Muscle of leg (tissue), 16 donors: Measurements from ENCODE around the gene HIBADH. TPM values are rescaled to one million over a fixed set of nuclear protein-coding genes. Genes with fewer than 3 reads are reported as not detected.

Experiments
- DNase-seq: peaks from one replicate; pipeline ENCODE4 v3.0.0; 2013
- H3K27ac ChIP-seq: one replicate; pipeline ENCODE4 v1.5.1; 2013; ENCODE audit warnings: mild to moderate bottlenecking, low read length, control low read depth
- H3K27me3 ChIP-seq: one replicate; pipeline ENCODE4 v1.6.1; 2013; ENCODE audit warnings: low read length; ENCODE audit not compliant: control insufficient read depth, insufficient read depth
- H3K36me3 ChIP-seq: one replicate; pipeline ENCODE4 v1.6.1; 2013; ENCODE audit warnings: low read length; ENCODE audit not compliant: control insufficient read depth, insufficient read depth
- H3K4me1 ChIP-seq: one replicate; pipeline ENCODE4 v1.6.1; 2013; ENCODE audit warnings: low read length; ENCODE audit not compliant: control insufficient read depth, insufficient read depth
- H3K4me3 ChIP-seq: one replicate; pipeline ENCODE4 v1.5.1; 2013; ENCODE audit warnings: low read length, control low read depth
- H3K9me3 ChIP-seq: replicated peaks from 2 replicates; pipeline ENCODE4 v1.6.1; 2013; ENCODE audit warnings: low read depth, low read length; ENCODE audit not compliant: control insufficient read depth
- WGBS: methylation state at CpG from one replicate; pipeline ENCODE4 v1.1.5; 2013; ENCODE audit warnings: missing lambda C conversion rate; ENCODE audit not compliant: insufficient coverage; 5-methylcytosine and 5-hydroxymethylcytosine counted together
- long read RNA-seq, 11 donors: transcript quantifications; one replicate each; lab custom pipeline, GENCODE V29; 2026
- polyA plus RNA-seq, 8 donors: library from polyadenylated mRNA; unstranded; fragments of 120-200 nt; gene quantifications; one replicate each; pipeline versions ENCODE4 v1.2.1 to v1.2.3, GENCODE V29; 2013; ENCODE audit warnings: inconsistent platforms in 1 of 8, low replicate concordance in 1 of 8; ENCODE audit not compliant: insufficient read length in 8 of 8, insufficient read depth in 1 of 8
- total RNA-seq: library from RNA; stranded (reverse); fragments of 120-200 nt; gene quantifications from one replicate; pipeline ENCODE4 v1.2.4, GENCODE V29; 2013

The HIBADH gene
- 24.9 TPM for total RNA-seq
- polyA plus RNA-seq = 10 to 100 TPM; 24.0 to 29.5 (median 25.1) TPM
- long read RNA-seq, donor 1, transcript HIBADH-201 (8 exons, 1,990 nt) = major isoform, 5 of 10 reads
- long read RNA-seq, donor 1, partial matches to known transcripts = 5 of 10 reads
- long read RNA-seq, donor 1, other reads (novel, unspliced or antisense) = 0 of 10 reads
- long read RNA-seq, donor 2 = 0 reads
- long read RNA-seq, donor 3, transcript HIBADH-201 (8 exons, 1,990 nt) = major isoform, 18 of 33 reads
- long read RNA-seq, donor 3, partial matches to known transcripts = 15 of 33 reads
- long read RNA-seq, donor 3, other reads (novel, unspliced or antisense) = 0 of 33 reads
- long read RNA-seq, donor 4, transcript HIBADH-201 (8 exons, 1,990 nt) = major isoform, 5 of 6 reads
- long read RNA-seq, donor 4, partial matches to known transcripts = 0 of 6 reads
- long read RNA-seq, donor 4, other reads (novel, unspliced or antisense) = 0 of 6 reads
- long read RNA-seq, donor 5, transcript HIBADH-201 (8 exons, 1,990 nt) = major isoform, 22 of 43 reads
- long read RNA-seq, donor 5, partial matches to known transcripts = 20 of 43 reads
- long read RNA-seq, donor 5, other reads (novel, unspliced or antisense) = 0 of 43 reads
- long read RNA-seq, donor 6, transcript HIBADH-201 (8 exons, 1,990 nt) = major isoform, 5 of 14 reads
- long read RNA-seq, donor 6, partial matches to known transcripts = 8 of 14 reads
- long read RNA-seq, donor 6, other reads (novel, unspliced or antisense) = 0 of 14 reads
- long read RNA-seq, donor 7, partial matches to known transcripts = 8 of 12 reads
- long read RNA-seq, donor 7, other reads (novel, unspliced or antisense) = 0 of 12 reads
- long read RNA-seq, donor 8, transcript HIBADH-201 (8 exons, 1,990 nt) = major isoform, 7 of 8 reads
- long read RNA-seq, donor 8, partial matches to known transcripts = 0 of 8 reads
- long read RNA-seq, donor 8, other reads (novel, unspliced or antisense) = 0 of 8 reads
- long read RNA-seq, donor 9, transcript HIBADH-201 (8 exons, 1,990 nt) = major isoform, 8 of 16 reads
- long read RNA-seq, donor 9, partial matches to known transcripts = 7 of 16 reads
- long read RNA-seq, donor 9, other reads (novel, unspliced or antisense) = 0 of 16 reads
- long read RNA-seq, donor 10, transcript HIBADH-201 (8 exons, 1,990 nt) = major isoform, 14 of 22 reads
- long read RNA-seq, donor 10, partial matches to known transcripts = 6 of 22 reads
- long read RNA-seq, donor 10, other reads (novel, unspliced or antisense) = 0 of 22 reads
- long read RNA-seq, donor 11, transcript HIBADH-201 (8 exons, 1,990 nt) = major isoform, 7 of 18 reads
- long read RNA-seq, donor 11, partial matches to known transcripts = 10 of 18 reads
- long read RNA-seq, donor 11, other reads (novel, unspliced or antisense) = 0 of 18 reads

DNA sequence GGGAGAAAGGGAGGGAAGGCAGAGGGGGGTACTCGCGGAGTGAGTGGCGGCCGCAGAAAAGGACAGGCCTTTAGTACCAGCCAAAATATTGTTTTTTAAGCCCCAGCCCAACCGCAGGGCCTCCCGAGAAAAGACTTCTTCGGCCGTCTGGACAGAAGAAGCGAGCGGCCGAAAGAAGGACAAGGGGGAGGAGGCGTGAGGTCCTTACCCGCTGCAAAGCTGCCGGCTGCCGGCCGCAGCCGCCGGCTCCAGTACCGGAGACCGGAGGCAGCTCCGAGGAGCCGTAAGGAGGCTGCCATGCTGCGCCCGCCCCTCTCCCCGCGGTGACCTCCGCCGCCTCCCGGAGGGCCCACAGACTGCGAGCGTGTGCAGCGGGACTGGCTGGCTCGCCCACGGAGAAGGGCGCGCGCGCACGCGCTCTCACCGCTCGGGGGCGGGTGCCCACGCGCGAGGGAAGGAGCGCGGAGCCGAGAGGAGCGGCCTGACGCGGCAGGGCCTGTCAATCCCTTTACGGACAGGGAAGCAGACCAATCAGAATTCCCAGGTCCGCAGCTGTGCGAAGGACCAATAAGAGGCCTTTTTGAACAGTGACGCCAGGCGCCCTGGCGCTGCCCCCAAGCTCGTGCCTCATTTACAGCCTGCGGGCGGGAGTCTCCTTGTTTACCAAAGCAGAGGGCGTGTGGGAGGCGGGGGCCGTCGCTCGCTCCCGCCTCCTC is at the start of gene HIBADH:
HIBADH (minus strand) TSS at position 394 of the 716 bp plus-strand sequence; CDS start at position 299, 95 bp downstream.
- Histone ChIP-seq H3K27me3 (no peaks in the 10 kb centered on the region), H3K27ac (peak within 1 kb of the TSS; percentile 97), H3K9me3 (no peaks in the 10 kb centered on the region), H3K4me1 (peaks cover 10% of the 10 kb centered on the region), H3K4me3 (peak within 1 kb of the TSS; percentile 97), H3K36me3 (no peaks in the 10 kb centered on the region)
- WGBS = under 1% methylated on average over 61 of the region's 67 CpGs
- DNase-seq = peak; percentile 100

DNA sequence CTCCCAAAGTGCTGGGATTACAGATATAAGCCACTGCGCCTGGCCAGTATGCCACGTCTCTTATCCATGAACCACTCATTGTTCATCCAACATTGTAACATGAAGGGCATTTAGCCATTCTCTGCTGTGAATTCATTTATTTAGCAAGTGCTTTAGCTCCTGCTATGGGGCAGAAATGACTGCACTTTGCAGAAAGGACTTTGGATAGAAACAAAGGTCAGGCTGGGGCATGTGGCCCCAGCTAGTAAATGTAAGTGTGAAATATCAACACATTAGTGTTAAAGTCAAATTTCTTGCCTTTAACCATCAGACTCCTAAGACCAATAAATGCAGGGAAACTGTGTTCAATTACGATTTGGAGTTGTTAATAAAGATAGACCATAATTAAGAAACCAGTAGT is 49.5 kb upstream of the HIBADH start:
- 100% methylated on average over 1 of the region's 3 CpGs for WGBS
- Histone ChIP-seq H3K36me3 (no peaks in the 10 kb centered on the region), H3K4me3 (no peak overlapping the region), H3K27ac (no peak overlapping the region), H3K4me1 (no peaks in the 10 kb centered on the region), H3K27me3 (no peaks in the 10 kb centered on the region), H3K9me3 (no peaks in the 10 kb centered on the region)
- DNase-seq = no peak

DNA sequence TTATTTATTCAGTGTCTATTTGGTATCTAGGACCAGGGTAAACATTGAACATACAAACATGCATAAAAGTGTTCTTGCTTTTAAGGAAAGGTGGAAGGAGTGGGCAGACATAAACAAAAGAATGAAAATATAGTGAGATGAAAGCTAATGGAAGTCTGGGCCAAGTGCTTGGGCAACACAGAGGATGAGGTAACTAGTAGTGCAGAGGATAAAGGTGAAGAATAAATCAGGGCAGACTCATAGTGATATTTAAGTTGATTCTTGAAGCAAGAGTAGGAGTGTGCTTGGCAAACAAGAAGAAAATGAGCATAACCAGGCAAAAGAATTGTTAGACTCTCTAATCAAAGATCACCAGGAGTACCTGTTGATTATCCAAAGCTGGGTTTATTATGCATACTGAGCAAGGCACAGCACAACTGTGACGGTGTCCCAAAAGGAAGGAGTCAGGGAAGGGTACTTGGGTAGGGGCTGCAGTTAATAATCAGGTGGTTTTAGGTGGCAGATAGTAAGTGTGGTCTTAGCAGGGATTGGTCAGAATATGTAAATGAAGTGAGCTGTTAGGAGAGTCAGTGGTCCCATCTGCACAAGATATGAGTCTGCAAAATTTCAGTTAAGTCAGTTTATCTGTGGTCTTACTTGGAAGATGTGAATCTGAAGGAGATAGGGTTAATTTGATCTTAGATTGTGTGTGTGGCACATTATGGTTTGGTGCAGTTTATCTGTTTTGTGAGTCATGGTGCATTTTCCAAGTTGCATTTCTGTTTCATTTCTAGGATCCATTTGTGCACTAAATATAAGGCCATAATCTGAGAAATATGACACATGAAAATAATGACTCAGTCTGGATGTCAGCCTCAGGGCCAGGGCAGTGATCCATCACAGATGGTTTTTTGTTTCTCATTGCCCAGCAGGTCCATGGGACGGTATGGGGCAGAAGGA is 46.7 kb upstream of the HIBADH start:
- no peaks in the 10 kb centered on the region for H3K36me3 ChIP-seq
- H3K9me3 ChIP-seq = no peaks in the 10 kb centered on the region
- DNase-seq = no peak
- H3K4me3 ChIP-seq = no peak overlapping the region
- peaks cover 6% of the 10 kb centered on the region for H3K4me1 ChIP-seq
- WGBS = 78% methylated on average over 2 of the region's 2 CpGs
- H3K27ac ChIP-seq = no peak overlapping the region
- no peaks in the 10 kb centered on the region for H3K27me3 ChIP-seq

- no peaks in the 10 kb centered on the region for H3K36me3 ChIP-seq
- 100% methylated on average over 2 of the region's 6 CpGs for WGBS
- H3K4me1 ChIP-seq = peaks cover 6% of the 10 kb centered on the region
These were observed 45.8 kb upstream of the HIBADH start for GRCh38 chr7:27708485-27708884.

DNA sequence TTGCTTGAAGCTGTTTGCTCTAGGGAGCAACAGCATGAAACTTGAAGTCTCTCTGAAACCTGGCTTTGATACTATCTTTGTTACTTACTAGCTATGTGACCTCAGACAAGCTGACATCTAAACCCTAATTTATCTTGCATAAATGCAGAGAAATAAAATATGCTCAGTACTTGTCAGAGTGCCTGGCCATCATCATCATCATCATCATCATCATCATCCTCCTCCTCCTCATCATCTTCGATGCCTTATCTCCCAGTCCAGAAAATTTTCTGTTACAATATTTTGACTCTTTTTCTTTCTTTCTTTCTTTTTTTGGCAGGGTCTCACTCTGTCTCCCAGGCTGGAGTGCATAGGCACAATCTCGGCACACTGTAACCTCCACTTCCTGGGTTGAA is 42.5 kb upstream of the HIBADH start:
- no peaks in the 10 kb centered on the region for H3K36me3 ChIP-seq
- H3K9me3 ChIP-seq = no peaks in the 10 kb centered on the region
- H3K27ac ChIP-seq = peak overlapping the region; percentile 52
- no peak for DNase-seq
- no peak overlapping the region for H3K4me3 ChIP-seq
- WGBS = 65% methylated on average over 2 of the region's 2 CpGs
- H3K27me3 ChIP-seq = no peaks in the 10 kb centered on the region
- H3K4me1 ChIP-seq = peaks cover 6% of the 10 kb centered on the region

More at GRCh38 chr7:27708485-27708884, 45.8 kb upstream of the HIBADH start:
- H3K4me3 ChIP-seq = no peak overlapping the region
- no peaks in the 10 kb centered on the region for H3K27me3 ChIP-seq
- no peak for DNase-seq
- no peak overlapping the region for H3K27ac ChIP-seq
- H3K9me3 ChIP-seq = no peaks in the 10 kb centered on the region

GRCh38 chr7:27704422-27705199 is 41.9 kb upstream of the HIBADH start:
- Histone ChIP-seq H3K27me3 (no peaks in the 10 kb centered on the region), H3K9me3 (no peaks in the 10 kb centered on the region), H3K27ac (peak overlapping the region; percentile 52), H3K4me1 (peaks cover 6% of the 10 kb centered on the region), H3K4me3 (no peak overlapping the region), H3K36me3 (no peaks in the 10 kb centered on the region)
- WGBS = 20% methylated on average over 1 of the region's 3 CpGs
- peak; percentile 76 for DNase-seq

- WGBS = no CpG with 5 or more reads among the region's 1 CpG
- no peaks in the 10 kb centered on the region for H3K36me3 ChIP-seq
- no peaks in the 10 kb centered on the region for H3K27me3 ChIP-seq
- peaks cover 6% of the 10 kb centered on the region for H3K4me1 ChIP-seq
- no peak for DNase-seq
- H3K9me3 ChIP-seq = no peaks in the 10 kb centered on the region
- no peak overlapping the region for H3K4me3 ChIP-seq
- H3K27ac ChIP-seq = no peak overlapping the region
These were observed 40.5 kb upstream of the HIBADH start for GRCh38 chr7:27703181-27703580.

GRCh38 chr7:27700501-27700900 is 37.8 kb upstream of the HIBADH start:
- peaks cover 6% of the 10 kb centered on the region for H3K4me1 ChIP-seq
- WGBS = 20% methylated on average over 1 of the region's 6 CpGs

More at GRCh38 chr7:27700501-27700900, 37.8 kb upstream of the HIBADH start:
- Histone ChIP-seq H3K9me3 (no peaks in the 10 kb centered on the region), H3K36me3 (no peaks in the 10 kb centered on the region), H3K4me3 (no peak overlapping the region), H3K27ac (no peak overlapping the region), H3K27me3 (no peaks in the 10 kb centered on the region)
- DNase-seq = no peak
